Lower leg skin (tissue), 3 donors: ENCODE results near the gene NAPSA.

Source experiments
- POLR2A ChIP-seq, 2 donors: fragments of 450-650 bp; IDR thresholded peaks; one replicate each; pipeline ENCODE4 v1.6.1; 2016 to 2017; ENCODE audit warnings: antibody characterized with exemption in 2 of 2, mild to moderate bottlenecking in 1 of 2, moderate library complexity in 1 of 2
- TF ChIP-seq, protein P1 (sequence below), 3 donors: fragments of 450-650 bp; IDR thresholded peaks; one replicate each; pipeline ENCODE4 v1.5.1; 2016; ENCODE audit warnings: antibody characterized with exemption in 3 of 3, mild to moderate bottlenecking in 3 of 3, moderate library complexity in 2 of 3

DNA sequence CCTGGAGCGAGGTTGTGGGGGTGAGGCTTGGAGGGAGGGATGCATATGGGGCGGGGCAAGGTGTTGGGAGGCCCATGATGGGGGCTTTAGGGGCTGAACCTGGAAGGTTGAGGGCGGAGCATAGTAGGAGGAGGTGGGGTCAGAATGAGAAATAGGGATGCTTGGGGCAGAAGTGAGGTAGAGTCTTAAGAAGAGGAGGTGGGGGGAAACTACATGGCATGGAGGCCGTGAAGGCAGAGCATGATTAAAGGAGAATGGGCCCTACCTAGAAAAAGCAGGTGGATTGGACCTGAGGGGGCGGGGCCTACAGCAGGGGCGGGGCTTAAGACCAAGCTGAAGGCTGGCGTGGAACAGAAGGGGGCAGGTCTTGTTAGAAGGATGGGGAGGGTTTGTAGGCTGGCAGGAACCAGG is 11.6 kb upstream of the NAPSA start:
- TF ChIP-seq, protein P1, sequence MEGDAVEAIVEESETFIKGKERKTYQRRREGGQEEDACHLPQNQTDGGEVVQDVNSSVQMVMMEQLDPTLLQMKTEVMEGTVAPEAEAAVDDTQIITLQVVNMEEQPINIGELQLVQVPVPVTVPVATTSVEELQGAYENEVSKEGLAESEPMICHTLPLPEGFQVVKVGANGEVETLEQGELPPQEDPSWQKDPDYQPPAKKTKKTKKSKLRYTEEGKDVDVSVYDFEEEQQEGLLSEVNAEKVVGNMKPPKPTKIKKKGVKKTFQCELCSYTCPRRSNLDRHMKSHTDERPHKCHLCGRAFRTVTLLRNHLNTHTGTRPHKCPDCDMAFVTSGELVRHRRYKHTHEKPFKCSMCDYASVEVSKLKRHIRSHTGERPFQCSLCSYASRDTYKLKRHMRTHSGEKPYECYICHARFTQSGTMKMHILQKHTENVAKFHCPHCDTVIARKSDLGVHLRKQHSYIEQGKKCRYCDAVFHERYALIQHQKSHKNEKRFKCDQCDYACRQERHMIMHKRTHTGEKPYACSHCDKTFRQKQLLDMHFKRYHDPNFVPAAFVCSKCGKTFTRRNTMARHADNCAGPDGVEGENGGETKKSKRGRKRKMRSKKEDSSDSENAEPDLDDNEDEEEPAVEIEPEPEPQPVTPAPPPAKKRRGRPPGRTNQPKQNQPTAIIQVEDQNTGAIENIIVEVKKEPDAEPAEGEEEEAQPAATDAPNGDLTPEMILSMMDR (IDR thresholded peaks at IDR 0.05), result no peak
- no peak for TF ChIP-seq POLR2A (IDR thresholded peaks at IDR 0.05)
